Measurements from ENCODE around the gene CDK14.

CDK14 gene

DNA sequence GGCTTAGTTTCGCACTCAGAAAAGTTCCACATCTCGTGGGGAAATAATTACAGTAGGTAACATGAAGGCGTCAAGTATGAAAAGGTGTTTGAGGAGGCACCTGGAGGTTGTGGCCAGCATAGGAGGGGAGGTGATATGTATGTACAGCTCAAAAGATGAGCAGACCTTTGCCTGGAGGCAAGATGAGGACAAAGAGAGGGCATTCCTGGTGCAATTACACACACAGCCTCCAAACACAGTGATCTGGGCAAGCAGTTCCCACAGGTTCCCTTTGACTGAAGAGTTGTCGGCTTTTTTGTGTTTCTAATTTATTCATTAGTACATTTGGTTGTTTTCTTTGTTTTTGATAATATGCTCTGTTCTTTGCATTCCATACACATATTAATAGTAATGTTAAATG lies 46.9 kb downstream of the CDK14 start:
- no peak for DNase-seq

- no peak for DNase-seq
Observed at GRCh38 chr7:90645784-90646183, 49.7 kb downstream of the CDK14 start.

- DNase-seq, result no peak
Observed at GRCh38 chr7:90648107-90648506, 52.0 kb downstream of the CDK14 start.

- DNase-seq, result no peak
Observed at GRCh38 chr7:90648834-90649233, 52.7 kb downstream of the CDK14 start.

DNA sequence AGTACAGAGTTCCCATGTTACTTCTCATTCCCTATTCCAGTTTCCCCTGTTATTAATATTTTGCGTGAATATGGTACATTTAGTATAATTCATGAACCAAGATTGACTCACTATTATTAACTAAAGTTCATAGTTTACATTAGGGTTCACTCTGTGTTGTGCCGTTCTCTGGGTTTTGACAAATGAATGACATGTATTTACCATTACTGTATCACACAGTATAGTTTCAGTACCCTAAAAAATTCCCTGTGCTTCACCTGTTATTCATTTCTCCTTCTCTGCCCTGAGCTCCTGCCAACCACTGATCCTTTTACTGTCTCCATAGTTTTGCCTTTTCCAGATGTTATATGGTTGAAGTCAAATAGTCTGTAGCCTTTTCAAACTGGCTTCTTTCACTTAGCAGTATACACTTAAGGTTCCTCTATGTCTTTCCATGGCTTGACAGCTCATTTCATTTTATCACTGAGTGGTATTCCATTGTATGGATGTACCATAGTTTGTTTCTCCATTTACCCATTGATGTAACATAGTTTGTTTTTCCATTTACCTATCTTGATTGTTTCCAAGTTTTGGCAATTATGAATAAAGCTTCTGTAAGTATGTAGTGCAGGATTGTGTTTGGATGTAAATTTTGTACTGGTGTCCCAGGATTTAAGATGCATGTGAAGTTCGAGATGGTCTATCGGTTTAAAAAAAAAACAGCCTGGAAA lies 58.8 kb downstream of the CDK14 start:
- DNase-seq, result no peak

DNA sequence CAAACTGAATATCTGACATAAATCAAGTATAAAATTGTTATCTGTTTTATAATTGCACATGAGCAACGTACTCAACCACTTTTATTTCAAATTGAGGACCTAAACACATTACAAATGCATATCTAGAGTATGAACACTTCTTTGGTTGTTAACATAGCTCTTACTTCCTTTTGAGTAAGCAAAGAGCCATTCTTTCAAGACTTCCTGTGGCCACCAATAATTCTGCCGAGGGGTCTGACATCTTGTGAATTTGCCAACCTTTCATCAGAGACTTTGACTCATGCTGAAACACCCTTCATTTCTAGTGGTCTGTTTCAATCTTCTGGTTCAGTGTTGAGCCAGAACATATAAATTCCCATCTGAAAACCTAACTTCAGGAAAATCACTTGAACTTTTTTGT lies 59.4 kb downstream of the CDK14 start:
- DNase-seq, result no peak

- DNase-seq, result no peak
Observed at GRCh38 chr7:90657481-90657880, 61.4 kb downstream of the CDK14 start.

DNA sequence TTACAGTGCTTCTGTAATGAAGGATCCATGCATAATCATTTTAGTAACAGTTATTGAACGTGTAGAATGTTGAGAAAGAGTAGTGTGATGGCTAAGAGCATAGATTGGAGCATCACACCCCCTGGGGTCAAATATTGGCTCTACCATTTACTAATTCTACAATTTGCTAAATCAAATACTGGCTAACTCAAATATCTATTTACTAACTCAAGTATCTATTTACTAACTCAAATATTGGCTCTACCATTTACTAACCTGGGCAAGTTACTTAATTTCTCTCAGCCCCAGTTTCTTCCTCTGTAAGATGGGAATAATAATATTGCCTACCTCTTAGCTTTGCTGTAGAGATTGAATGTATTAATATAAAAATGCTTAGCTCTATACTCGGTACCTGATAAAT lies 64.0 kb downstream of the CDK14 start:
- DNase-seq, result no peak

DNA sequence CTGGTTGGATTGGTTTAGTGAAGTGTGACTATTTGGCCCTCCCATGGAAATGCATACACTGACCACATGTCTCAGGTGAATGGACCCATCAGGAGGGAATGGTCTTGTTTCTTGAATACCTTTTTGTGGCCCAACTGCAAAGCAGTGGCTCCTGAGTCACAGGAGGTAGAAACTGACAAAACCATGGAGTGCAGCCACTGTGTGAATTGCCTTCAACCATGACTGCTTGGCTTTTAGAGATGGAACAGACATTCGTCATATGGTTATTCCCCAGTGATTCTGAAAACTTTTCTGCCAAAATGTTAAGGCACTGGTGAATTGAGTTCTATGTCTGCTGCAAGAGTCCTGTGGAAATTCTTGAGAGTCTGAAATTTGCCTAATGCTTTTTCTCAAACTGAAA lies 64.7 kb downstream of the CDK14 start:
- DNase-seq, result no peak

- DNase-seq, result no peak
Observed at GRCh38 chr7:90661290-90662151, 65.4 kb downstream of the CDK14 start.

GRCh38 chr7:90663176-90663575 lies 67.1 kb downstream of the CDK14 start:
- no peak for DNase-seq

DNA sequence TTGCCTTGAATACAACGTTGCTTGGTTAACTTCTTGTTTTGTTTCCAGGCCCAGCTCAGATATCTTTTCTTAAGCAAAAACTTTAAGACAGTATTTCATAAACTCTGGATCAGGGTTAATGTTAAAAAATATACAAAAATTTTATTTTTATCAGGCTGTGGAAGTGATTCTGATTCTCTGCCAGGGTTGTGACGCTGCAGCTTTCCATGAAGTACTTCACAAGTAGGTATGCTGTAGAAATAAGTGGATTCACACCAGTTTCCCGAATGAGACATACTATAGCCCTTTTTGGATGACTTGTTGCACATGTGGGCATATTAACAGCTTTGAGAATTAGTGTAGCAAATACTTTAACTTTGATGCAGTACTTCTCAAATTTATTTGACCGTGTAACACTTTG lies 70.1 kb downstream of the CDK14 start:
- DNase-seq, result no peak

GRCh38 chr7:90668992-90669391 lies 72.9 kb downstream of the CDK14 start:
- DNase-seq, result no peak

GRCh38 chr7:90669492-90669891 lies 73.4 kb downstream of the CDK14 start:
- no peak for DNase-seq

DNA sequence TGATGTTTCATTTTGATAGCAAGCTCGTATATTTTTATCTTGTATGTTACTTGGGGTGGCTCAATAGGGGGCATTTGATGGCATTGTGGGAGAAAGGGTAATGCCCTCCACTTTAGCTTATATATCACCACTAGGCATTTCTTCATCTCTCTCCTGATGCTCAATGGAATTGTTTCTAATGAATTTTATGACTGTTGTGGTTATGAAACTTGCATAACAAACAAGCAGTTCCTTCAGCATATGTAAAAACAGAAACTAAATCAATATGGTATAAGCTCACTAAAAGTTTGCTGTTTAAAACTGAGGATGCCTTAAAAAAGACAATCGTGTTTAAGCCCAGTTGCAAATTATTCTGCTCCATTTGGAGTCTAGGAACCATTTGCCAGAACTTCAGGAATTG lies 75.5 kb downstream of the CDK14 start:
- no peak for DNase-seq

DNA sequence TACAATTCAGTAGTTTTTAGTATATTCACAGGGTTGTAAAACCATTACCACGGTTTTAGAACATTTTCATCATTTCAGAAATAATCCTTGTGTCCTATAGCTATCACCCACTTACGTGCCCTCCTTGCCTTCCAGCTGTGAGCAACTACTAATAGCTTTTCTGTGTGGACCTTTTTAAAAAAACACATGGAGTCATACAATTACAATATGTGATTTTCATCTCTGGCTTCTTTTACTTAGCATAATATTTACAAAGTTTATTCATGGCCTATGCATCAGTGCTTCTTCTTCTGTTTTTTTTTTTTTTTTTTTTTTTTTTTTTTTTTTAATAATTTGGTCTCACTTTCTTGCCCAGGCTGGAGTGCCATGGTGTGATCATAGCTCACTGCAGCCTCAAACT lies 76.1 kb downstream of the CDK14 start:
- DNase-seq, result no peak

GRCh38 chr7:90674625-90675024 lies 78.5 kb downstream of the CDK14 start:
- DNase-seq, result no peak

GRCh38 chr7:90675982-90676381 lies 79.9 kb downstream of the CDK14 start:
- no peak for DNase-seq

DNA sequence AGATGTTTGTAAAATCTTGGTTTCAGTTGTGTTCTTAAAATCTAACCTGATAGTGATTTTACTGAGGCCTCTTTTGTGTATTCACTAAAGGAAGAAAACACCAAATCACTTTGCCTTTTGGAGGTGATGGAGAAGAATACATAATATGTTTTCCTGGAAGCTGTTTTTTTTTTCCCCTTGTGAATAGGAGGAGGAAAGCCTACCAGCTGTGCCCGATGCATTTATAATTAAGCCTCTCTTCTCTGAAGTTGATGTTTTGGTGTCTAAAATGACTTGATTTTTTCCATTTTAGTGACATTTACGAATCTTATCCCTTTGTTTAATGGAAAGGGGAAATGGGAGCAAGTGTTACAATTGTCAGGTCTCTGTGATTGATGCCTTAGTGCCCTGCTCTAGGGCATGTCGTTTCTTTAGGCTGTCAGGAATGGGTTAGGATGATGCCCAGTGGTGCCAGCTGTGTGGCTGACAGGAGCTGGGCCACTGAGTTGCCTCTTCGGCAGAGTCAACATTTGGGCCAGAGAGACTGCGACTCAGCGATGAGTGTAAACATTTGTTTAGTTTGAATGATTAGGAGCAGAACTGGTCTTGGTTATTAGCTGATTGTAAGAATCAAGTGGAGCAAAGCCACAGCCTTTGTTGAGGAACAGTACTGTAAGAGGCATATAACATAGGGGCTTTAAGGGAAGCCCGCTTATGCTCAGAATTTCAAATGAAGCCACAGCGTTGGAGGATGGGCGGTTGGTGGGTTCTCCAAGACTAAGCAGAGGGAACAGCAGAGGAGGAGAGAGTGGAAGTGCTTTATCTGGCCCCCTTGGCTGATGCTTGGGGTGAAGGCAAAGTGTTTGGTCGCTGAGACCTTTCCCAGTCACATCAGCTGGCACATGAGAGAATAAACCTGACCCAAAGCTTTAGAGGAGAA lies 81.6 kb downstream of the CDK14 start:
- DNase-seq, result no peak

GRCh38 chr7:90678986-90679385 lies 82.9 kb downstream of the CDK14 start:
- DNase-seq, result no peak

- DNase-seq, result no peak
Observed at GRCh38 chr7:90680484-90680883, 84.4 kb downstream of the CDK14 start.

GRCh38 chr7:90681336-90682022 lies 85.4 kb downstream of the CDK14 start:
- no peak for DNase-seq

DNA sequence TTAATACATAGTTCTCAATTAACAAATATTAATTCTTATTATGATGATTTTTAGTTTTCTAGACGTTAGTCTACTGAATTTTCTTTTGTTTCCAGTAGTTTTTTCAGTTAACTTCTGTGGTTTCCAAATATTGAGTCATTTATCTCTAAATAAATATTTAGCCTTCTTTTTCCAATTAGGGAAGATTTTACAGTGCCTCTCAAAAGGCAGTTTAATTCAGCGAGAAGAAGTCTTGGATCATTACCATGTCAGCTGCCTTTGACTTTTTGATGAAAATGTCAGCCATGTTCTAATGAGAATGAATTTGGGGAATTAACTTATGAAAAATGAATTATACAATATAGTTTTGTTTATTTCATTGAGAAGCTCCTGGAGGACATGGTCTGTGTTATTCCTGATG lies 90.0 kb downstream of the CDK14 start:
- no peak for DNase-seq

Measured in activated CD8-positive, alpha-beta memory T cell treated with anti-CD3 and anti-CD28 coated beads, Interleukin-2, amount 50 U/mL, for 48 hours (primary cell).